Activated effector memory CD4-positive, alpha-beta T cell treated with anti-CD3 and anti-CD28 coated beads, Interleukin-2, amount 50 U/mL, for 16 hours (primary cell): ENCODE measurements around the gene DCDC2.
"Not testable (repeated sequence)": the region's sequence is repeated elsewhere in the genome, so short reads cannot be mapped to it uniquely, and the experiment has no call there.

Source experiments
- DNase-seq: peaks from one replicate; pipeline ENCODE4 v3.0.0-alpha.2; 2020

DCDC2 gene

DNA sequence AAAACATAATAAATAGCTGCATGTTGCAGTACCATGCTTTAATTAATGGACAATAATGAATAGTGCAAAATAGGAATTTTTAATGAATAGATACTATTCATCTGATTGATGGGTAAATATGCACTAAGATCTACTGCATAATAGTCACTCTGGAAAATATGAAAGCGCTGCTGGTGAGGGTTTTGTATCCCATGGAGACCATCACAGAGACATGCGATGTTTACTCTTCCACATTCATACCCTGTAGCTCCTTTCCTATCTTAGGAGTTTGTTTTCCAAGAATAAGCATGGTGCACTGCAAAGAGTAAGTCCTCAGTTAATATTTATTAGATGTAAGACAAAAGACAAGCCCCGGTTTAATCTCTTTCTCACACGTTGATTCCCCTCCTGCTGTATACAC, 150.4 kb downstream of the DCDC2 start:
- no peak for DNase-seq

DNA sequence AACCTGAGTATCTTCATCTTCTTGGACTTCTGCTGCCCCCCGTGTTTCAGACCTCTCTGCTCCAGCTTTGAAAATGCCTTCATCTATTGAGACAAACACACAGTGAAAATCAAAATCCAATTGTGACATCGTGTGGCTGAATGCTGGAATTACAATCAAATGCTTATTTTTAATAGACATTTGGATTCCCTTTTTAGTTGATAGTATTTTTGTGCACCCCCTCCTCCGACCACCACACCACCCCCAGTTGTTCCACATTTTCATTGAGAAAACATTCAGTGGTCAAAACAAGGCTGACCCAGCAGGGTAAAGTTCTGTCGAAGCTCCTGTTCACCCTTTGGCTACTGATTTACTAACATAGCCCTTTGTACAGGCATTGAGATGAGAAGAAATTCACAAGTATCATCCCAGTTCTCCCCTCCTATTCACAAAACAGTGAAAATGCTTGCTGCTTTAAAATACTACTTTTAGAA, 152.8 kb downstream of the DCDC2 start:
- no peak for DNase-seq

DNA sequence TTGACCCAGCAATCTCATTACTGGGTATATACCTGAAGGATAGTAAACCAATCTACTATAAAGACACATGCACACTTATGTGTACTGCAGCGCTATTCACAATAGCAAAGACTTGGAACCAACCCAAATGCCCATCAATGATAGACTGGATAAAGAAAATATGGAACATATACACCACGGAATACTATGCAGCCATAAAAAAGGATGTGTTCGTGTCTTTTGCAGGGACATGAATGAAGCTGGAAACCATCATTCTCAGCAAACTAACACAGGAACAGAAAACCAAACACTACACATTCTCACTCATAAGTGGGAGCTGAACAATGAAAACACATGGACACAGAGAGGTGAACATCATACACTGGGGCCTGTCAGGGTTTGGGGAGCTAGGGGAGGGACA, 153.7 kb downstream of the DCDC2 start:
- not testable (repeated sequence) for DNase-seq

DNA sequence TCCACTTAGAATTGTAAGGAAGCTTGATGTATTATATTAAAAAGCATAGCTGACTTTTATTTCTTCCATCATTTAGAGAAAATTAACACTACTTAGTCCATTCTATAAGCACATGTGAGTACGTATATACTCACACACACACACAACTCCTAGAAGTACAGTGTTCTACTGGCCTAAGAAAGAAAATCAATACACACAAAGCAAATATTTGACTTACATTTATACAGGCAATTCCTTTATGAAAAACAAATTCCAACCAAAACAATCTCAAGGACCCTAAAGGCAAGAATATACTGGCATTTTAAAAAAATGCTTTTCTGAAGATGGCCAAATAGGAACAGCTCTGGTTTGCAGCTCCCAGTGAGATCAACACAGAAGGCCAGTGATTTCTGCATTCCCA, 160.0 kb downstream of the DCDC2 start:
- DNase-seq = no peak

DNA sequence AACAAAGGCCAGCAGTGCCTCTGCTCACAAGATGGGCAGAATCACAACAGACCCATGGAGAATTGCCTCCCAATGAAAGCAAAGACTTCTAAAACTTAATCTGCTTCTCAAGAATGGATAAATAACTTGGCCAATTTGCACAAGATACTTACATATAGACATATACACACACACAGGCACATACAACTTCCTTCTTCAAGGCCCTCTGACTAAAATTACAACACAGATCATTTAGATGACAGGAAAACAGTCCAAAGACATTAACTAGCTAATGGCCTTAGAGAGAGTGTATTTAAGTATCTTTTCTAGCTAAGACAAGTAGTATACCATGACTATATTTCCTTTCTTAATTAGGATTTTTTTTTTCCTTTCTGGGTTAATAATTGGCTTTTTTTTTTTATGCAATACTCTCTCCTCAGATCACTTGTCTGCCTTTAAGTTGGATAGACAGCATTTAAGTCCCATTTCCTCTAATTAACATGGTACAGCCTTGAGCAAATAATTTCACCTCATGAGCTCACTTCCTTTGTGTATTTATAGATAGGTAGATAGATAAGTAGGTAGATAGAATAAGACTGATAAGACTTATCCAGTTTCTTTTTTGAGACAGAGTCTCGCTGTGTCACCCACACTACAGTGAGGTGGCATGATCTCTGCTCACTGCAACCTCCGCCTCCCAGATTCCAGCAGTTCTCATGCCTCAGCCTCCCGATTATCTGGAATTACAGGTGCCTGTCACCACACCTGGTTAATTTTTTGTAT, 161.8 kb downstream of the DCDC2 start:
- DNase-seq = no peak

DNA sequence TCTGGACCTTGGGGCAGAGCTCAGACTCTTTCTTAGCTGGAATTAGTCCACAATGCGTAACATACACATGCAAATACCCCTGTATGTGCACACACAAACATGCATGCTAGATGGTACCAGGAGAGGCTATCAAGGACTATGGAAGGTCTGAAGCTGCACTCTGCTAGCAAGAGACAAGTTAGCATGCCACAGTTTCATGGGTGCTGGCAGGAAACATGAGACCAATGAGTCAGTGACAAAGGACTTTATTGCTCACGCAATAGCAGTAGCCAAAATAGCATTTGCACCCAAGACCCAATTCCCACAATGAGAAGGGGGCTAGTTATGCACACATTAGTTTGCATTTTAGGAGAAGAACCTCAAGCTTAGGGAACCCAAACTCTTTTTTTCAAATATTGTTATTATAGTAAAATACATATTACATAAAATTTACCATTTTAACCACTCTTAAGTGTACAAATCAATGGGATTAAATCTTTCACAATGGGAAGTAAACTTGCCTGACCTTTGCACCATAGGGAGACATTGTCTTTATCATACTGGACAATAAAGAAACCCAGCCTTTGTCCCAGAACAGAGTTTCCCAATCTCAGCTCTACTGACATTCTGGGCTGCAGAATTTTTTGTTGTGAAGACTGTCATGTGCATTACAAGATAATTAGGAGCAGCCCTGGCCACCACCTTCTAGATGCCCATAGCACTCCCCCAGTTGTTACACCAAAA, 162.7 kb downstream of the DCDC2 start:
- no peak for DNase-seq

DNA sequence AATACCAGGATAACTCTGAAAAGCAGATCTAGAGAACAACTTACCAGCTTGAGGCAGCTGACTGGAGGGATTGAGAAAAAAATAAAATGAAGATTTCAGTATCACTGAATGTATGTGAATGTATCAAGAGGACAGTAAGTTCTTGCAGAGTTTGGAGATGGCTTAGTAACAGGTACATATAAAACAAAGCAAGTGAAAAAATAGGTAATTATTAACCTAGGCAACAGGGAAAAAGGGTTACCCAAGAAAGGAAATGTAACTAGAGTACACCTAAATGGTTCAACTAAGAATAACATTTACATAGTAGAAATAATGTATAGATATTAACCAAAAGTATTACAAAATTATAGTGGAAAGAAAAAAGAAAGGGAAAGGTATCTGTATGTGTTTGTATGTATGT, 164.5 kb downstream of the DCDC2 start:
- no peak for DNase-seq

DNA sequence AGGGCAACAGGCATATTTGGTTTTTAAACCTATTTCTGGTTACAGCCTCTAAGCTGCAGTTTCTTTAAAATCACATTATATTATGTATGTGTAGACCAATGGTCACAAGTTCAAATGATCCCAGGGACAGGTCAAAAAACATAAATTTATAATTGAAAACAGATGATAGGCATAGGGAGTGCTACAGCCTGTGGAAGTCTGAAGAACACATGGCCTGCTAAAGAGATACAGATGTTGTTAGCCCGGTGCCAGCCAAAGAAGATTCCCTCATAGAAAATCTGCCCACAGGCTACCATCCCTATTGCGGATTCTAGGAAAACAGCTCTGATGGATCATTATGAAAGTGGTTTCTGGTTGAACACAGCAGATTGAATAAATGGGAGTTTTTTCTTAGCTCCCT, 166.5 kb downstream of the DCDC2 start:
- no peak for DNase-seq

DNA sequence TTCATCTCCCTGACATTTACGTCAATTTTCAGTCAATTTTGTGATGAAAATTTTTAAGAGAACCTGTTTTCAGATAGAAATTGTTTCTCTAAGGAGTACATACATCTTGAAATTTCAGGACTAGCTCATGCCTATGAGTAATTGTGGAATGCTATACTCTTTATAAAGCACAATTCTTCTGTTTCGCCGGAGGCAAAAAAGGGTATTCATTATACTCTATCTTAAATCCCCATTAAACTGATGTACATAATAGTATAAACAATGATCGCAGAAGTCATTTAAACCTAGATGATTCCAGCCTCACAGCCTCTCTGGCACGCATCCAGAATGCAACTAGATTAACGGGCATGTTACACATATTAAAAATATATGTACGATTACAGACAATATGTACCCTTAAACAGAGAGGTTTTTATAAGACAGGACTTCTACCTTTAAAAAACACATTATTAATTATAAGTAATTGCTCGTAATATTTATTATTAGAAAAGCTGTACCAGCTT, 169.2 kb downstream of the DCDC2 start:
- no peak for DNase-seq

DNA sequence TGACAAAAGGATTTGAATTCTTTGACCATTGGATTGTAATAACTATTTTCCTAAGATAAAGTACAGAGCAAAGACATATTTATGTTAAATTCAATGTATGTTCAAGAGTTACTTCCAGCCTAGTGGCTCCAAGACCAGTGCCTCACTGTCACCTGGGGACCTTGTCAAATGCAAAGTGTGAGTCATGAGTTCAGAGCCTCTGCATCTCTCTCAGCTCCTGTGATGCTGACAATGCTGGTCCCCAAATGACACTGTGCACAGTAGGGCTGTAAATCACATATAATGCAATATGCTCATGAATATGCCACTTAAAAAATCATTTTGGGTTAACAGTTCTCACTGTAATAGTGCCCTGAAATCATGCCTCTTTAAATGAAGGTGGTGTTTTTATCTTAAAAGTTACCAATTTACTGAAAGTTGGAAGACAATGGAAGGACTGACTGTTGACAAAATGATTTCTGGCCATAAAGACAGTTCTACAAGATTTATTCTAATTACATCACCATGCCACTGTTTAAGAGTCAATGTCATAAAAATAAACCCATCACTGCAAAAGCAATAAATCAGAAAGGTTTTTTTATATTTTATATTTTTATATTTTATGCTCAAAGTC, 169.8 kb downstream of the DCDC2 start:
- DNase-seq = no peak

DNA sequence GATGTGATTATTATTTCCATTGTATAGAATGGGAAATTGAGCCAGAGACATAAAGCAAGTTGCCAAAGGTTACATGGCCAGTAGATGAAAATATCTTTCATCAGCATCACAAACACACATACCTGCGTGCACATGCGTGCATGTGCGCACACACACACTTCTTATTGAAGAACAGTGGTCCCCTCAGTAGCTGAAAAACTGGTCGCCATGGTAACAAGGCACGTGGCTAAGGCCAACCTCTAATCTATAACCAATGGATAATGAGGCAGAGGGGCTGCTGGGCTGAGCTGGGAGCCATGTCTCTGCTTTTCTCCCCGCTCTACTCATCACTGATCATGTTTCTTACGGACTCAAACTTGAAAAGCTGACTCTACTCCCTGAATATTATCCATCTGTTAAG, 171.5 kb downstream of the DCDC2 start:
- no peak for DNase-seq

DNA sequence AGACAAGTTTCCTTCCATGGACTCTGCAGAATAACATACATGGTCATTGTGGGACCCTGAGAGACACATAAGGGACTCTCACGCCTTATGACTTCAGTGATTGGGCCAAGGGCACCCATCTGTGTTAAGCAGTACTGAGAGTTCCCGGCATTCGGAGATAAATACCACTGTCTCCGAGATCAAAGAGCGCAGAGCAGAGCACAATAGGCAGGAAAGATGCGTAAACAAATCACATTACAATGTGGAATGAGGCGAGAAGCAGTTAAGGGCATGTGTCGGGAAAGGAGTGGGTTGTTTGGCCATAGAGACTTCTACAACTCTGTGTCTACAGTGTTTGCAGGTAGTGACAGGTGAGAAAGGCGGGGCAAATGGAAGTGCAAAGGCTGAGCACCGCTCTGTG, 174.3 kb downstream of the DCDC2 start:
- DNase-seq = no peak

DNA sequence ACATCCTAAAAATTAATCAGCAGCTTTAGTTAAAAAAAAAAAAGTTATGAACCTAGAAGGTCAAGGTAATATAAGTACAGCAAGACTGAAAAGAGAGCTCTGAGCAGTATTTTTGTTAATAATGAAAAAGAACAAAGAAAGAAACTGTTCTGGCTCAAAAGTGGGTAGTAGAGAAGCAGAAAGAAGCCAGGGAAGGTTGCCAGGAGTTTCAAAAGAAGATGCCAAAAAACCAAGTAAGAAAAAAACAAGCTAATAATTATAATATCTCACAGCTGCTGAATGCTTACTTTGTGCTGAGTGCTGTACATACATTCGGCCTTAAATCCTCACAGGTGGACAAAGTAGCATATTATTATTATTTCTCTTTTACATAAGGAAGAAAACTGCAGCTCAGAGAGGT, 200.0 kb downstream of the DCDC2 start:
- DNase-seq = no peak

DNA sequence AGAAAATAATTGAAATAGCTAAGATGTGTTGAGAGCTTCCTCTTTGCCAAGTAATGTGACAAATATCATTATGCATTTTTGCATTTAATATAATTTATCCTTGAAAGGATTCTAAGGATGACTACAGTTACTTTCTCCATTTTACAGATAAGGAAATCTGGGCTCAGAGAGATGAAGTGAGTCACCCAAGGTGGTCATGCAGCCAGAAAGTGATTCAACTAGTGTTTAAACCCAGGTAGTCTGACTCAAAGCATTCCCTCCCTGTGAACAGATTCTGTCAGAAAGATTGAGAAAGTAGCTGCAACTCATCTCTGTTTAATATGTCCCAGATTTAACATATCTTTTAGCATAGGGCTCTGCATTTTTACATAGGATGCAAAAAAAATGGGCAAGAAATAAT, 203.7 kb downstream of the DCDC2 start:
- DNase-seq = no peak

DNA sequence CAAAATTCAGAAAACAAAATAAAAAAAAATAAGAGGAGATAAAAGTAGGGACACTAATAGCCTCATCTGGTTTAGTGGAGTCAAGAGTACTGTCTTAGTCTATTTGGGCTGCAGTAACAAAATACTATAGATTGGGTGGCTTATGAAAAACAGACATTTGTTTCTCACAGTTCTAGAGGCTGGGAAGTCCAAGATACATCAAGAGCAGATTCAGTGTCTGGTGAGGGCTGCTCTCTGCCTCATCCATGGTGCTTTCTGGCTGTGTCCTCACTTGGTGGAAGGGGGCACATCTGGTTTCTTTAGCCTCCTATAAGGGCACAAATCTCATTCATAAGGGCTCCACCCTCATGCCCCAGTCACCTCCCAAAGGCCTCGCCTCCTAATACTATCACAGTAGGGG, 205.8 kb downstream of the DCDC2 start:
- no peak for DNase-seq

DNA sequence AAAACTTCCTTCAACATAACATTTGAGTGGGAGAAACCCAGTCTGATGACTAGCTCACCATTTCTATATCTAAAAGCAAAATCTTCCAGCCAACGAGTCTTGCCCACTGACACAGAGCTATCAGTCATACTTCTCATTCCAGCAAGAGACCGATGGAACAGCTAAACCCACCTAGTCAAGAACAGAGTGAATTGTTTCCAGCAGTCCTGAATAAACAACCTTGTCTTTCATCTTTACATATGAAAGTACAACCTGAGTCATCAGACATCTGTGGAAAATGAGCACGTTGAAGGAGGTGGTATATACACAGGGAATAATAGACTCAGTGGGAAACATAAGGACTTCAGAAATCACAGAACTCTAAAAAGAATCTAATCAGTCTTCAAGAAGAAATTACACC, 208.0 kb downstream of the DCDC2 start:
- no peak for DNase-seq

DNA sequence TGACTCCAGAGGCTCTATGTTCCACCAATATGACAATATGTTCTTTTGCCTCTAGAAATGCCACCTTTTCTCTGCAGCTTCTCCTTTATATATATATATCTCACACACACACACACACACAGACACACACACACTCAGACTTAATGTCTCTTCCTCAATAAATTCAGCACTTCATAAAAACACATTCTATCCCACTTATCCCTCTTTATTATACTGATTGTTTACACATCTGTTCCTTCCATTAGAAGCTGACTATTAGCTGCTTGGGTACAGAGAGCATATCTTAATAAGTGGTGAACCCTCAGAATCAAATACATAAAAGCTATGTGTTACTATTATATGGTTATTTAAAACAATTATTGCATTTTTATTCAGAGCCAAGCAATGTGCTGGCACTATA, 208.6 kb downstream of the DCDC2 start:
- DNase-seq = no peak

DNA sequence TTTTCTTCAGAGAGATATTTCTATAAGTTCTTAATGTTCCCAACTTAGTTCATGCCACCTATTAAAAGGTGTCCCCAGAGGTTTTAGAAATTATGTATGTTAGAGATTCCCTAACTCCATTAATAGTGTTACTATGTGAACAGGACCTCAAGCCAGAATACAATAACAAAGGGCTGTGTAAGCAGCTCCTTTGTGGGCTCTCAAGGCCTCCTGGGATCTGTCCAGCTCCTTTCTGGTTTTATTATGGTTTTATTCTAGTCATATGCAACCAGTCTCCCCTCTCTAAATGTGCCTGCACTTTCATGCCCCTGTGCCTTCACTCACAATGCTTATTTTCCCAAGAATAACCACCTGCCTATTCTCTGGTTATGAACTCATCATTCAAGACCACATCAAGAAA, 209.2 kb downstream of the DCDC2 start:
- no peak for DNase-seq

DNA sequence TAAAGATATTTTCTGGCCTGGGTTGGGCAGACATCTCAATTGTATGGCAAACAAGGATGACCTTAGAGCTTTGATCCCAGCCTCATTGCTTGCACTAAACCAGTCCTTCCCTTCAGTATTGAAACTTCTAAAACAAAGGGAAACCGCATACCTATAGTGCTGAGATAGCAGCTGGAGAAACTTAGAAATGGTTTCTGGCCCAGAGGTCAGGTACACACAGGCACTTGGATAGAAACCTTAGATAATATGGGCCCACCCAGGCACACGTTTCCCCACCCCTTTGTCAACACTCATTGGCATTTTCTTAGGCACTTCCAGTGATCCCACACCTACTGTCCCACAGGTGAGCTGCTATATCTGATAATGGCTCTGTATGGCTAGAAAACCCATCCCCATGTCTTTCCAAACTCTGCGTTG, 209.7 kb downstream of the DCDC2 start:
- no peak for DNase-seq

DNA sequence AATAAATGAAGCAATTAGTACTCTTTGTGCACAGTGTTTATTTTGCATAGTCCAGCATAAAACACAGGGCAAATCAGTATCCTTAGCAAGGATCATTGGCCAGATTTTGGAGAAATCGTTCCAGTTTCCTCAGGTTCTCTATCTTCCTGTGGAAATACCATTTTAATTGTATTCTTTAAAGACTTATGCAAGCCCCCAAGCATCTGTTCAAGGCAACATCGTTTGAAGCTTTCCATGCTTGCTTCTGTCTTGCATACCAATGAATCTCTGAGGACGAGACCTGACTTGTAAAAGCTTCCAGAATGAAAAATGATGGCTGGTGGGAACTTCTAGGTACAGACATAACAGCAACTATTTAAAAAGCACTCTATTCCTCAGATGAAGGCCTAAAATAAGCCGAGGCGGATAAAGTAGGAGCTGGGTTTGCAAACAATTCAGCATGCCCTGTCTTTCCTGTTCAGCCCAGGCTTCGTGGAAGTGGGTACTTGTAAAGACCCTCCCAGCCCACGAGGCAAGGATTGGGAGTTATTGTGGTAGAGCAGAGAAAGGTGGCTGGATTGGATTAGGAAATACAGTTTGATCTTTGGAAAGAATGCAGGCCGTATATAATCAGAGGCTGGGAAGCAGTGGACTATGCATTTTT, 210.2 kb downstream of the DCDC2 start:
- DNase-seq = no peak

DNA sequence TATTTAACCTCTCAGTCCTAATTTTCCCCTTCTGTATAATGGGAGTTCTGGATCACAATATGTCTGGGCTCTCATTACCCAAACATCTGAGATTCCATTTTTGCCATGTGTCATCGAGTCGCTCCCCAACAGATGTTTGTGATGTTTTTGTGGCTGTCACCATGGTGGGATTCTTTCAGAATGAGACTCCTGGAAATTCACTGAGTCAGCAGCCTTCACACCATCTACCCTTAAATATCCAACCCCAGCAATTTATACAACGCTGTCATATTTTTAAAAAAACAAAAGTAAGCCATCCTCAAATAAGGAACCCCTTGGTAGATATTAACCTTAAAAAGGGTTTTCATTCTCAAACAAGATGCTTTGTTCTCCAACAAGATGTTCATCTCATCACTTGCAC, 211.0 kb downstream of the DCDC2 start:
- no peak for DNase-seq

DNA sequence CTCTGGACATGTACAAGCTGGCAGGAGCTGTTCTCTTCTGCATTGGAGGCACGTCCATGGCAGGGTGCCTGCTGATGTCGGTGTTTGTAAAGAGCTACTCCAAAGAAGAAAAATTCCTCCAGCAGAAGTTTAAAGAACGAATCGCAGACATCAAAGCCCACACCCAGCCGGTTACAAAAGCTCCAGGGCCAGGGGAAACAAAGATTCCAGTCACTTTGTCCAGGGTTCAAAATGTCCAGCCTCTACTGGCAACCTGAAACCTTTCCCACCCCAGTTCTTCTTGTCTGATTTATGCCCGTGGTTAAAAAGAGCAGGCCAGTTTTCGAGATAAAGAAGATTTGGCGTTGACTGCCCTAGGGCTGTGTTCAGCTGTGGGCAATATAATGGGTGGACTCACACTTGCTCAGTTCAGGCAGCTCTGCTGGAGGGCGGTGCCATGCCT, 212.1 kb downstream of the DCDC2 start:
- DNase-seq = no peak

DNA sequence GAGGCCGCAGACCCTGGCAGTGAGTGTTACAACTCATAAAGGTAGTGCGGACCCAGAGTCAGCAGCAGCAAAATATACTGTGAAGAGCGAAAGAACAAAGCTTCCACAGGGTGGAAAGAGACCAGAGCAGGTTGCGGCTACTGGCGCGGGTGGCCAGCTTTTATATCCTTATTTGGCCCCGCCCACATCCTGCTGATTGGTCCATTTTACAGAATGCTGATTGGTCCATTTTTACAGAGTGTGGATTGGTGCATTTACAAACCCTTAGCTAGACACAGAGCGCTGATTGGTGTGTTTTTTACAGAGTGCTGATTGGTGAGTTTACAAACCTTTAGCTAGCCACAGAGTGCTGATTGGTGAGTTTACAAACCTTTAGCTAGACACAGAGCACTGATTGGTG, 215.1 kb downstream of the DCDC2 start:
- DNase-seq = not testable (repeated sequence)
